ENCODE data around the gene NAB2.

The NAB2 gene

DNA sequence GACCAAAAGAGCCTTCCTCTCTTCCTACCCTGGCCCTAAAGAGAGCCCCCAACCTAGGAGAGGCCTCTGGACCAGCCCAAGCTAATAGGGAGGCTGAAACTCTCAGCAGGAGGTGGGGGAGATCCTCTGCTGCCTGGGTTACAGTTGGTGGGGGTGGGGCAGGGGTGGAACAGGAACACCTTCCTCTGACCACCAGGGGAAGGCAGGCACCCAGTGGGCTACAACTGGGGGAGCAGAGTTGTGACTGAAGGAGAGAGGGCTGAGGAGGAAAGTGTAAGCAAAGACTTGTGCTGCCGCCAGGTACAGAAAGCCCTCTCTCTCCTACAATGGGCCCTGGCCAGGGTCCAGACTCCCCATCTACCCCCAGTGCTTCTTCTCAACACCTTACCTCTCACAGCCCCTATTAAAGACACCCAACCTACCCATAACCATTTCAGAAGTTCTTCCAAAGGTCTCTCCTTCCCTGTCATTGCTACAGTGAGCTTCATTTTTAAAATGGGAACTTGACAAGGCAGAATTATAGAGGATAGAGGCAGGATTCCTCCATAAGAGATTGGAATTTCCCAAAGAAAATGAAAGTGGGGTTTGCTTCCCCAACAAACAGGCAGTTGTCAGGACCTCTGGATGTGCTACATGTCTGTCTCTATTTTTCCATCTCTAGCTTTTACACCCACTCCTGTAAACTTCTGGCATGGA lies 40.3 kb upstream of the NAB2 start:
- no peaks in the 10 kb centered on the region for H3K36me3 ChIP-seq (ENCODE audit: low read length)
- H3K79me2 ChIP-seq (ENCODE audit: insufficient read depth, low read length) = no peaks in the 10 kb centered on the region
- H3K9me3 ChIP-seq (ENCODE audit: insufficient read depth, low read length) = no peaks in the 10 kb centered on the region
- no peaks in the 10 kb centered on the region for H3K27me3 ChIP-seq (ENCODE audit: low read length)
- no peak overlapping the region for H2AFZ ChIP-seq (ENCODE audit: low read depth, low read length, severe bottlenecking)
- H3K9me2 ChIP-seq (replicated peaks; ENCODE audit: insufficient read depth, low read length) = no peaks in the 10 kb centered on the region
- H3K27ac ChIP-seq (ENCODE audit: low read depth, low read length) = no peak overlapping the region
- no peak overlapping the region for H3K4me2 ChIP-seq (ENCODE audit: low read depth, low read length, poor library complexity, severe bottlenecking)
- H3K9ac ChIP-seq (ENCODE audit: low read length) = no peak overlapping the region
- H4K20me1 ChIP-seq (ENCODE audit: low read depth, low read length) = no peaks in the 10 kb centered on the region
- no peak for TF ChIP-seq EZH2phosphoT487 (conservative IDR thresholded peaks at IDR 0.05; ENCODE audit: low read length)
- TF ChIP-seq, protein P1, sequence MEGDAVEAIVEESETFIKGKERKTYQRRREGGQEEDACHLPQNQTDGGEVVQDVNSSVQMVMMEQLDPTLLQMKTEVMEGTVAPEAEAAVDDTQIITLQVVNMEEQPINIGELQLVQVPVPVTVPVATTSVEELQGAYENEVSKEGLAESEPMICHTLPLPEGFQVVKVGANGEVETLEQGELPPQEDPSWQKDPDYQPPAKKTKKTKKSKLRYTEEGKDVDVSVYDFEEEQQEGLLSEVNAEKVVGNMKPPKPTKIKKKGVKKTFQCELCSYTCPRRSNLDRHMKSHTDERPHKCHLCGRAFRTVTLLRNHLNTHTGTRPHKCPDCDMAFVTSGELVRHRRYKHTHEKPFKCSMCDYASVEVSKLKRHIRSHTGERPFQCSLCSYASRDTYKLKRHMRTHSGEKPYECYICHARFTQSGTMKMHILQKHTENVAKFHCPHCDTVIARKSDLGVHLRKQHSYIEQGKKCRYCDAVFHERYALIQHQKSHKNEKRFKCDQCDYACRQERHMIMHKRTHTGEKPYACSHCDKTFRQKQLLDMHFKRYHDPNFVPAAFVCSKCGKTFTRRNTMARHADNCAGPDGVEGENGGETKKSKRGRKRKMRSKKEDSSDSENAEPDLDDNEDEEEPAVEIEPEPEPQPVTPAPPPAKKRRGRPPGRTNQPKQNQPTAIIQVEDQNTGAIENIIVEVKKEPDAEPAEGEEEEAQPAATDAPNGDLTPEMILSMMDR (IDR thresholded peaks at IDR 0.05; ENCODE audit: insufficient read depth, low read length, poor library complexity, severe bottlenecking) = no peak
- no peaks in the 10 kb centered on the region for H3F3A ChIP-seq (ENCODE audit: insufficient read depth)
- H3K4me3 ChIP-seq (ENCODE audit: insufficient read depth, low read length, poor library complexity, severe bottlenecking) = no peak overlapping the region

DNA sequence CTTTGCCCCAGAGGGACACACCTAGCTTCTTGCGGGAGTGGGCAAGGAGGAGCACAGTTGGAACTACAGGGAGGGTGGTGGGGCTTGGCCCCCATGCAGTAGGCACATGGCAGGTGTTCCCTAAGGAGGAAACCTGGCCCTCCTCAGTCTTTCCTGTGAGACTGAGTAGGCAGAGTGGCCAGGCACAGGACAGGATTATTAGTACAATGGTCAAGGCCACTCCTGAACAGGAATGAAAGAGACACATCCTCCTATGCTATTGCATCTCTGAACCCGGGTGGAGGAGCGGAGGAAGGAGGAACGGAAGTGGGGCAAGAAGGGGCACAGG lies 39.8 kb upstream of the NAB2 start:
- TF ChIP-seq, protein P1 (IDR thresholded peaks at IDR 0.05; ENCODE audit: insufficient read depth, low read length, poor library complexity, severe bottlenecking) = no peak
- TF ChIP-seq EZH2phosphoT487 (conservative IDR thresholded peaks at IDR 0.05; ENCODE audit: low read length) = no peak
- H2AFZ ChIP-seq (ENCODE audit: low read depth, low read length, severe bottlenecking) = no peak overlapping the region
- H3K9me3 ChIP-seq (ENCODE audit: insufficient read depth, low read length) = no peaks in the 10 kb centered on the region
- no peak overlapping the region for H3K4me2 ChIP-seq (ENCODE audit: low read depth, low read length, poor library complexity, severe bottlenecking)
- 0 out of 2 replicates have a peak, but pooled peaks cover 1% of the 10 kb centered on the region for H3K36me3 ChIP-seq (ENCODE audit: low read length)
- H3K27ac ChIP-seq (ENCODE audit: low read depth, low read length) = no peak overlapping the region
- no peaks in the 10 kb centered on the region for H3K9me2 ChIP-seq (replicated peaks; ENCODE audit: insufficient read depth, low read length)
- no peak overlapping the region for H3K9ac ChIP-seq (ENCODE audit: low read length)
- H3K79me2 ChIP-seq (ENCODE audit: insufficient read depth, low read length) = no peaks in the 10 kb centered on the region
- no peaks in the 10 kb centered on the region for H3F3A ChIP-seq (ENCODE audit: insufficient read depth)
- H3K27me3 ChIP-seq (ENCODE audit: low read length) = no peaks in the 10 kb centered on the region
- no peak overlapping the region for H3K4me3 ChIP-seq (ENCODE audit: insufficient read depth, low read length, poor library complexity, severe bottlenecking)
- no peaks in the 10 kb centered on the region for H4K20me1 ChIP-seq (ENCODE audit: low read depth, low read length)

DNA sequence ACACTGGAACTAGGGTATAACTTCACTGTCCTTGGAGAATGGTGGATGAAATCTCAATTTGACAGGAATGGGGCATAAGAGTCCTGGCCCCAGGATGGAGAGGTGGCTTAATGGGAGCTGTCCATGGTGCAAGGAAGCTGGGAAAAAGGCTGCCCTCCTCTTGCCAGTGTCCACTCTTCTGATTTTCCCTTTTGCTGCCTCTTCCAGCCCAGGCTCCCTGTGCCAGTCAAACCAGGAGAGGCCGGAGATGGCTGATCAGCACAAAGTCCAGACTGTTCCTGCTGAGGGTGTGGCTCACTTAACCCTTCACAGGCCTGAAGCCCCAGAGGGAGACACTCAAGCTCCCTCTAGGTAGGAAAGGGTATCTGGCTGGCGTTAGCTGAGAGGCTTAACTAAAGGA lies 39.0 kb upstream of the NAB2 start, which contains the start of gene MYO1A:
MYO1A (minus strand) TSS at position 240 of the 400 bp plus-strand sequence. CDS start 1,806 bp downstream, outside the sequence.
- Histone ChIP-seq H3K27ac (ENCODE audit: low read depth, low read length) (no peak within 1 kb of the TSS), H3K4me3 (ENCODE audit: insufficient read depth, low read length, poor library complexity, severe bottlenecking) (no peak within 1 kb of the TSS), H3K9ac (ENCODE audit: low read length) (no peak within 1 kb of the TSS), H4K20me1 (ENCODE audit: low read depth, low read length) (no peaks in the 10 kb centered on the region), H3K27me3 (ENCODE audit: low read length) (no peaks in the 10 kb centered on the region), H2AFZ (ENCODE audit: low read depth, low read length, severe bottlenecking) (no peak within 1 kb of the TSS), H3K36me3 (ENCODE audit: low read length) (0 out of 2 replicates have a peak, but pooled peaks cover 4% of the 10 kb centered on the region), H3K9me3 (ENCODE audit: insufficient read depth, low read length) (no peaks in the 10 kb centered on the region), H3F3A (ENCODE audit: insufficient read depth) (no peaks in the 10 kb centered on the region), H3K79me2 (ENCODE audit: insufficient read depth, low read length) (no peaks in the 10 kb centered on the region), H3K4me2 (ENCODE audit: low read depth, low read length, poor library complexity, severe bottlenecking) (no peak within 1 kb of the TSS), H3K9me2 (replicated peaks; ENCODE audit: insufficient read depth, low read length) (no peaks in the 10 kb centered on the region)
- TF ChIP-seq EZH2phosphoT487 (conservative IDR thresholded peaks at IDR 0.05; ENCODE audit: low read length) = no peak
- TF ChIP-seq, protein P1 (IDR thresholded peaks at IDR 0.05; ENCODE audit: insufficient read depth, low read length, poor library complexity, severe bottlenecking) = no peak

Data from SU-DHL-6 (cell line).